Raji (cell line): ENCODE data around the gene CYP2B6.

ENCODE experiments used
- POLR2A ChIP-seq: IDR thresholded peaks from 2 replicates; pipeline ENCODE4 v1.6.1; 2011; ENCODE audit warnings: low read depth, low read length, control low read depth; ENCODE audit not compliant: insufficient read depth

The CYP2B6 gene

DNA sequence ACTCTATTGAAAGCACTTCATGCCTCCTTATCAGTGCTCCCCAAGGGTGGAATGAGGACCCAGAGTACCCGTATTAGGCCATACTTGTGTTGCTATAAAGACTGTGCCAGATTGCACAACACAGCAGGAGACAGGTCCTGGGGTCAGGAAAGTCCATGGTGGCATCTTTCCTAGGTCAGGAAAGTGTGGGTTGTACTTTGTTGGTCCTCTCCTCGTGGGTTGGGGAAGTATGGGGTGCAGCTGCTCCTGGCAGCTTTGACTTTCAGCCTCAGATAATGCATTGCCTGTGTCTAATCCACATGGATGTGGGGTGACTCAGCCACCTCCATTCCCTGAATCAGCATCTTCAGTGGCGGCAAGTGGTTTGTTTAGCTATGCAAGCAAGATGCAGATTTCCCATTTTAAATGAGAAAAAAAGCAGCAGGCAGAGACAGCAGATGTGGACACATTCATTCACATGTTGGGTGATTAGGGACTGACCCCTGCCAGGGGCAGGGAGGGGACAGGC, 8.4 kb upstream of the CYP2B6 start:
- no peak for TF ChIP-seq POLR2A

DNA sequence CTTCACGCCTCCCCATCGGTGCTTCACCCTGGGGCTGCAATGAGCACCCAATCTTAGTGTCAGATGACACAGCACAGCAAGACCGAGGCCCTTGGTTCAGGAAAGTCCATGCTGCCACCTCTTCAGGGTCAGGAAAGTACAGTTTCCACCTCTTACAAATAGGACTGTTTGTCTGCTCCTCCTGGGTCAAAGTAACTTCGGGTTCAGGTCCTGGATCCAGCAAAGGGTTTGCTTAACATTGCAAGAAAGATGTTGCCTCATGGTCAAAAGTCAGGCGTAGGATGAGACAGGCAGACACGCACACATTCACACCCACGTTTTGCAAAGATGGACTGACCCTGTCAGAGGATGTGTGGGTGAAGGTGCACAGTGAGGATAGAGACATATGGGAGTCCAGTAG, 1.6 kb upstream of the CYP2B6 start:
- TF ChIP-seq POLR2A, result no peak

DNA sequence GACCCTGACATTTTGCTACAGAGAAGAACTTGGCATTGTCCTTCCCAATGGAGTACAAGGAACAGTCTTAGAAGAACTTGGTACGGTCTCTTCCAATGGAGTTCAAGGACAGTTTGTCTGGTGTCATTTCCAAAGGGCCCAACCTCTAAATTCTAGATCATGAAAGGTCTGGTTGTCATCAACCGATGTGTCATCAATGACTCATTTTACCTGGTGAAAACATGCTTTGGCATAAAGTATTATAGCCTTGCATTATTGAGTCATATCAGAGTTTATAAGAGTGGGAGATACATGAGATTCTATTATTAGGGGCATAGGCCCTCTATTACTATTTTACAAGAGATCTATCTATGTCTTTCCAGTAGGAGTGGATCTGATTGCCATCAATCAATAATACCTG, 4.3 kb downstream of the CYP2B6 start:
- TF ChIP-seq POLR2A, result no peak

DNA sequence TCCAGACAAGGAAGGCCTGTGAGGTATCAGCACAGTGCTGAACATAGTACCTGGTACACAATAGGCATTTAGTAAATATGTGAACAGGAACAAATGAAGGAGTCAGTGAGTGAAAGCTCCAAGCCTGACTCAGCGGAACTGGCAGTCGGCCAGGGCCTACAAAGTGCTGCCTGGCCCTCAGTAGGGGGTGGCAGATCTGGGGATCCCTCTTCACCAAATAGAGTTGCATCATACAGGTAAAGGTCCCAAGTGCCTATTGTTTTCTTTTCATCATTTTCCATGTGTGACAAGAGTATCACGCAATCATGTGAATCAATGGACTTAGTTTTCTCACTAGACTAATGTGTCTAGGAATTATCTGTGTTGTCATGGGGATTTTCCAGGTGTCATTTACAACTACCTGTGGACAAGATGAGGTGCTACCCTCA, 9.2 kb downstream of the CYP2B6 start:
- no peak for TF ChIP-seq POLR2A

DNA sequence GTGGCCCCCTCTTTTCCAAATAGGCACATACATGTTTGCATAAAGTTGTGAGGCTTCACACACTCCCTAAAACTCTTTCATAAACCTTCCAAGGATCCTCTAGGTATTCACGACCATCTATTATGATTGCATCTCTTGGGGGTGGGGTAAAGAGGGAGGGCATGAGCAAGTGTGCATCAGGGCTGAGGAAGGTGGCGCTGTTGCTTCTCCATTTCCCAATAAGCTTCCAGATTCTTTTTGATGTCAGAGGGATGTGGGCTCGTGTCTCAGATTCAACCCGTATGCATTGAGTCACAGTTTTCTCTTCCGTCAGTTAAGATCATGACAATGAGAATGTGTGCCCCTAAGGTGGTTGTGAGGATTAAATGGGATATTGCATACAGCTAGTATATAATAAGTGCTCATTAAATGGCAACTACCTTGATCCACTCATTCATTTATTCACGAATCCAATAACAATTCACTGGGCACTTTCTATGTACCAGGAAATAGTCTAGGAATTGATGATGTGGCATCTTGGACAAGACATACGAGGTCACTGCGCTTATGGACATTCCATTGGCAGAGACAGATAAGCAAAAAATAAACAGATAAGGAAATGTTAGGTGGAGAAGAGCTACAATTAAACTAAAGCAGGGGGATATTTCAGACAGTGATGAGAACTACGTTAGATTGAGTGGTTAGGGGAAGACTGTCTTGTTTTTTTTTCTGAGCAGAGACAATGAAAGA, 10.3 kb downstream of the CYP2B6 start:
- no peak for TF ChIP-seq POLR2A

DNA sequence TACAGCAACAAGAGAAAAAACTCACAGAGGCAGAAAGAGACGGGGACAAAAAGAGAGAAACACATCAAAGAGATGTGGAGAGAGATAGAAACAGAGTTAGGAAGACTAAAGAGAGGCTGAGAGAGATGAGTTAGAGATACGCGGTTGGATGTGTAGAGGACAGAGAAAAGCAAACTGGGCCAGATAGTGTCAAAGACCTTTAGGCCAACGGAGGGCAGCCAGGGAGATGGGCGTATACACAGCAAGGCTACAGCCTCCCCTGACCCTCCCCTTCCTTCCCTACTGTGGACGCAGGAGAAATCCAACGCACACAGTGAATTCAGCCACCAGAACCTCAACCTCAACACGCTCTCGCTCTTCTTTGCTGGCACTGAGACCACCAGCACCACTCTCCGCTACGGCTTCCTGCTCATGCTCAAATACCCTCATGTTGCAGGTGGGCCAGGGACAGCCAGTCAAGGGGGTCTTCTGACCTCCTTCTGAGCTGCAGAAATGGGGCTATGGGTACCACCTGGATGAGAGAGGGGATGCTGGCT, 18.7 kb downstream of the CYP2B6 start:
- no peak for TF ChIP-seq POLR2A

DNA sequence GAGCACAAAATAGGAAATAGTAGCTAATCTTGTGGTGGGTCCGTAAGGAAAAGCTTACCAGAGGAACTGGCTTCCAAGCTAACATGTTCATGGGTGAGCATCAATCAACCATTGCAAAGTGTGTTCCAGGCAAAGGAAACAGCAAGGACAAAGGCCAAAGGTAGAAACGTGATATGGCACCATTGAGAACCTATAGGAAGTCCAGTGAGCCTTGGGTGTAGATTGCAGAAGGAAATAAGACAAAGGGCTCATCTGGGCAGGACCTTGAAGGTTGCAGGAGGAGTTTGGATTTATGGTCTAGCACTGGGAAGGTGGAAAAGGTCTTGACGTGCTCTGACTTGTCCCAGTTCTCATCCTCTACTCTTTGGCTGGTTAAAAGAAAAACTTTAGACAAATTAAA, 22.3 kb downstream of the CYP2B6 start:
- TF ChIP-seq POLR2A, result no peak

DNA sequence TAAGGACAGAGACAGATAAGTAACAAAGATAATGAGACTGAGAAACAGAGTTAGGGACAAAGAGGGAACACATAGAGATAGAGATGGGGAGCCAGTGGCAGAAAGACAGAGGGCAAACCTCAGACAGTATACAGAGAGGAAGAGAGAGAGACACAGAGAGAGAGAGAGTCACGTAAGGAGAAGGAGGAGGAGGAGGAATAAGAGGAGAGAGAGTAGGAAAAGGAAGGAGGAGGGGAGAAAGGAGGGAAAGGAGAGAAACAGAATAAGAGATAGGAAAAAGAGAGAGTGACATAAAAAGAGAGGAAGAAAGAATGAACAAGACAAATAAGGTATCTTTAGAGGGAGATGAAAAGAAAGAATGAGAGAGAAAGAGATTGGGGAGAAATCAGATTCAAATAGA, 23.6 kb downstream of the CYP2B6 start:
- no peak for TF ChIP-seq POLR2A

DNA sequence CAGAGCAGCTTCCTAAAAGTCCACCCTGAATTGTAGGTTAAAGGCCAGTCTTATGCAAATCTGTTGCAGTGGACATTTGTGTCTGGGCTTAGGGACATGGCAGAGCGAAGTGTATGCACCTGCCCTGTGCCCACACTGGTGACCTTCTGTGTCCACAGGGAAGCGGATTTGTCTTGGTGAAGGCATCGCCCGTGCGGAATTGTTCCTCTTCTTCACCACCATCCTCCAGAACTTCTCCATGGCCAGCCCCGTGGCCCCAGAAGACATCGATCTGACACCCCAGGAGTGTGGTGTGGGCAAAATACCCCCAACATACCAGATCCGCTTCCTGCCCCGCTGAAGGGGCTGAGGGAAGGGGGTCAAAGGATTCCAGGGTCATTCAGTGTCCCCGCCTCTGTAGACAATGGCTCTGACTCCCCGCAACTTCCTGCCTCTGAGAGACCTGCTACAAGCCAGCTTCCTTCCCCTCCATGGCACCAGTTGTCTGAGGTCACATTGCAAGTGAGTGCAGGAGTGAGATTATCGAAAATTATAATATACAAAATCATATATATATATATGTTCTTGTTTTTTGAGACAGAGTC, 25.5 kb downstream of the CYP2B6 start:
- no peak for TF ChIP-seq POLR2A

DNA sequence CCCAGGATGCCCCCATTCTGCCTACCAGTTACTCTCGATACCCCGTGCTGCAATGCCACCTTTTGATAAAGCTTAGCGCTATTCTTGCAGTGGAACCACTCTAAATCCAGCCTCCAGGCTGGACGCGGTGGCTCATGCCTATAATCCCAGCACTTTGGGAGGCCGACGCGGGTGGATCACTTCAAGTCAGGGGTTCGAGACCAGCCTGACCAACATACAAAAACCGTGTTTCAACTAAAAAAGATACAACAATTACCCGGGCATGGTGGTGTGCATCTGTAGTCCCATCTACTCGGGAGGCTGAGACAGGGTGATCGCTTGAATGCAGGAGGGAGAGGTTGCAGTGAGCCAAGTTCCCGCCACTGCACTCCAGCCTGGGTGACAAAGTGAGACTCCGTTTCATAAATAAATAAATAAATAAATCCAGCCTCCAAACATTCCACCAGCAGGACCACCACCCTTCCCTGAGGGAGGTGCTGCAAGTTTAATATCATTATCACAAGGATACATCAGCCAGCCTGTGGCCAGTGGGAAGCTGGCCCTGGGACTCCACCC, 27.7 kb downstream of the CYP2B6 start:
- no peak for TF ChIP-seq POLR2A

DNA sequence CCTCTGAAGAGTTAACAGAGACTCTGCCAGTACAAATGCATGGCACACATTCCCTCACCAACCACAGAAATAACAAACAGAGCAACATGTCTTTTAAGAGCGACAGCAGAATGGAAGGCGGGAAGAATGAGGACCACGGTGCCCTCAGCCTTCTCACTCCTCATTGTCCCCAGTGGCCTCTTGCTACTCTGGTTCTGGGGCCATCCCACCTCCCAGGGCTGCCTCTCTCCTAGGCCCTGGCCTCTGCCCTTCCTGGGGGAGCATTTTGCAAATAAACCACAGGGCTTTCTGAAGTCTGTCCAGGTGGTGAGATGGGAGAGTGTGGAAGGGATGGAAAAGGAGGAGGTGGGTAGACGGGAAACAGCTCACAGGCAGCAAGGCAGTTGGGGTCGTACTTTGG, 28.3 kb downstream of the CYP2B6 start:
- TF ChIP-seq POLR2A, result no peak

DNA sequence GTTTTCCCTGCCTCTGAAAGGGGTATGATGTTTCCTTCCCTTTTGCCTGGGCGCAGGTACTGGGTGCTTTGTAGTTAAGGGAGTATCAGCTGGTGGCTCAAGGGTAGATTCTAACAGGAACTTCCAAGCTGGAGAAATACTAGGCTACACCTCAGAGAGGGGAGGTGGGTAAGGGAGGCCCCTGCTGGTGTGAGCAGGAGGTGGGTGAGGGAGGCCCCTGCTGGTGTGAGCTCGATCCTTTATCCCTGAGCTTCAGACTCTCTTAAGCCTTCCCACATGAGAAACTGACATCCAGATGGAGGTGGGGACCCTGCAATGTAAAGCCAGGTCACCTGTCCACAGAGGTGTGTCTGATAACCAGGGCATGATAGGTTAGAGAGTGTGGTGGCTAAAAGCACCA, 32.1 kb downstream of the CYP2B6 start:
- no peak for TF ChIP-seq POLR2A

DNA sequence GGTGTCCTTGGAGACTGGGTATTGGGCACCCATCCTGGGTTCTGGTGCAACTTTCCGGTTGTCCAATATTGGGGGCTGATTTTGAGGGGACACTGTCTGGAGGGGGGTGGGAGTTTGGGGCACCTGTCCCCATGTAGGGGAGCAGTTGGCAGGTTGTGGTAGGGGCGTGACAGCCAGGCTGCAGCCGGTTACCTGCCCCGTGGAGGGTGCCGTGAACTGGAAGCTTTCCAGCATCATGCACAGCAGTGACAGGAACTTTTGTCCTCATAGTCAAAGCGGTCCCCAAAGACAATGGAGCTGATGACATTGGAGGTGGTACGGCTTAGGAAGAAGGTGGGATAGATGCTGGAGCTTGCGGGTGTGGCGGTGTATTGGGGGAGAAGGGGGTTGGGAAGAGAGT, 34.3 kb downstream of the CYP2B6 start:
- TF ChIP-seq POLR2A, result no peak

DNA sequence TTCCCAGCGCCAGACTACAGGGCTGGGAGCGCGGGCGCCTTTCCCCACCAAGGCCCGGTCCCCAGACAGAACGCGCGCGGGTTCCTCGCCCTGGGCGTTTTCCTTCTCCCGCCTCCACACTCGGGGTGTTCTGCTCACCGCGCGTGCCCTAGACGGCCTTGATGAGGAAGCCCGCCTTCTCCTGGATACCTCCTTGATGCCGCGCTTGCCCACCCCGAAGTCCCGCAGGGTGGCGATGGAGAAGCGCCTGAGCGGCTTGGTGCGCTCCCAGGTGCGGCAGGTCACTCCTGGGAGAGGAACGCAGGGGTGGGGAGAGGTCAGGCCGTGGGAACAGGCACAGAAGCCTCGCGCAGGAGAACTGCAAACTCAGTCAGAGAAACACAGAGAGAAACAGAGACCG, 34.8 kb downstream of the CYP2B6 start:
- no peak for TF ChIP-seq POLR2A

DNA sequence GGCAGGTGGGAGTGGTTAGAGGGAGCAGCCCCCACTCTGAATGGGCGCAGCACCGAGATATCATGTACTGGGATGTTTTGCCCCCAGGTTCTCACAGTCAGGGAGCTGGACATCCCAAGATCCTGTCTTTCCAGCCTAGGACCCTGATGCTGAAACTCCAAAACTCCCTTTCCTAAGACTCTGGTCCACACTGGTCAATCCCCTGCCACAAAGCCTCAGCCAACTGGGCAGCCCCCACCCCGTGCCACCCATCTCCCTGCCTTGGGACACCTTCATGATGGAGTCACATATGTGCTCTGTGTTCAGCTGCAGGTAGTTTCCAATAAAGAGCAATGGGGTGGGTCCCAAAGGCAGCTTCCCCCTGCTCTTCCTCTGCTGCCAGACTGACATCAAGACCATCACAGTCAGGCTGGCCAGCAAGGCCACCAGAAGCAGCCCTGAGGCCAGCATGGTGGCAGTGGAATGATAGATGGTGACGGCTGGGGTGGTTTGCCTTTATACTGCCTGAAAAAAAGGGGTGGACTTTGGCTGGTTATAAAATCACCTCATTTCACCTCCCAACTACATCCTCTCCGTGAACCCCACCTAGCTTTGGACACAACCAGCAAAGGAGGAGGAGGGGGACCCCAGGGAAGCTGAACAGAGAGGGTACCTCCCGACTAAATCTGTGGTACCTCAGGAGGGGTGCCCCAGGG, 36.3 kb downstream of the CYP2B6 start:
- TF ChIP-seq POLR2A, result no peak
